Smooth muscle cell (in vitro differentiated cells): ENCODE results near the gene ACER1. TPM values are rescaled to one million over a fixed set of nuclear protein-coding genes. Genes with fewer than 3 reads are reported as not detected.

Experiments
- DNase-seq: peaks from one replicate; lab custom pipeline; 2025; ENCODE audit not compliant: unreplicated experiment; lab: John Stamatoyannopoulos, UW
- H2AFZ ChIP-seq: fragments of 200-600 bp; sonication (generic); 2 replicates; pipeline ENCODE4 v1.6.0; 2016; ENCODE audit warnings: antibody characterized with exemption, low read depth, mild to moderate bottlenecking
- H3F3A ChIP-seq: fragments of 200-600 bp; sonication (generic); 2 replicates; pipeline ENCODE4 v1.6.0; 2017; ENCODE audit warnings: antibody characterized with exemption, low read depth
- H3K27ac ChIP-seq: fragments of 200-600 bp; sonication (generic); 2 replicates; pipeline ENCODE4 v1.5.1; 2016; ENCODE audit warnings: low read depth, mild to moderate bottlenecking
- H3K27me3 ChIP-seq: fragments of 200-600 bp; sonication (generic); 2 replicates; pipeline ENCODE4 v1.6.1; 2016; ENCODE audit warnings: low read depth, mild to moderate bottlenecking
- H3K36me3 ChIP-seq: fragments of 200-600 bp; sonication (generic); 2 replicates; pipeline ENCODE4 v1.5.1; 2016; ENCODE audit warnings: low read depth
- H3K4me1 ChIP-seq: fragments of 200-600 bp; sonication (generic); 2 replicates; pipeline ENCODE4 v1.5.1; 2016; ENCODE audit warnings: low read depth
- H3K4me2 ChIP-seq: fragments of 200-600 bp; sonication (generic); 2 replicates; pipeline ENCODE4 v1.6.0; 2016; ENCODE audit warnings: mild to moderate bottlenecking
- H3K4me3 ChIP-seq: fragments of 200-600 bp; sonication (generic); 2 replicates; pipeline ENCODE4 v1.5.1; 2016; ENCODE audit warnings: mild to moderate bottlenecking
- H3K79me2 ChIP-seq: fragments of 200-600 bp; sonication (generic); 2 replicates; pipeline ENCODE4 v1.6.0; 2016; ENCODE audit warnings: low read depth, mild to moderate bottlenecking
- H3K9ac ChIP-seq: fragments of 200-600 bp; sonication (generic); 2 replicates; pipeline ENCODE4 v1.6.0; 2016; ENCODE audit warnings: low read depth
- H3K9me3 ChIP-seq: fragments of 200-600 bp; sonication (generic); replicated peaks from 2 replicates; pipeline ENCODE4 v1.5.1; 2016; ENCODE audit warnings: low read depth
- H4K20me1 ChIP-seq: fragments of 200-600 bp; sonication (generic); 2 replicates; pipeline ENCODE4 v1.6.0; 2016; ENCODE audit warnings: low read depth
- WGBS: methylation state at CpG from one replicate; pipeline ENCODE4 v1.1.7; 2016; ENCODE audit warnings: low lambda C conversion rate; 5-methylcytosine and 5-hydroxymethylcytosine counted together
- polyA plus RNA-seq: library from polyadenylated mRNA; unstranded; fragments of >200 nt; fragmentation: Nextera tagmentation; extraction: Ambion mirVana; gene quantifications from 2 replicates; pipeline ENCODE4 v1.2.1, GENCODE V29; 2016
- total RNA-seq: library from RNA; depleted of rRNA; stranded (reverse); fragments of >200 nt; gene quantifications from 2 replicates; pipeline ENCODE4 v1.2.3, GENCODE V29; 2014
- TF ChIP-seq, protein P1 (sequence below): fragments of 200-600 bp; sonication (generic); IDR thresholded peaks from 2 replicates; pipeline ENCODE4 v1.5.1; 2017; ENCODE audit warnings: borderline replicate concordance, mild to moderate bottlenecking, antibody characterized with exemption; ENCODE audit not compliant: insufficient read depth, poor library complexity, severe bottlenecking

Gene ACER1
- total and polyA plus RNA-seq, 2 experiments from 2014 or later, result not detected

DNA sequence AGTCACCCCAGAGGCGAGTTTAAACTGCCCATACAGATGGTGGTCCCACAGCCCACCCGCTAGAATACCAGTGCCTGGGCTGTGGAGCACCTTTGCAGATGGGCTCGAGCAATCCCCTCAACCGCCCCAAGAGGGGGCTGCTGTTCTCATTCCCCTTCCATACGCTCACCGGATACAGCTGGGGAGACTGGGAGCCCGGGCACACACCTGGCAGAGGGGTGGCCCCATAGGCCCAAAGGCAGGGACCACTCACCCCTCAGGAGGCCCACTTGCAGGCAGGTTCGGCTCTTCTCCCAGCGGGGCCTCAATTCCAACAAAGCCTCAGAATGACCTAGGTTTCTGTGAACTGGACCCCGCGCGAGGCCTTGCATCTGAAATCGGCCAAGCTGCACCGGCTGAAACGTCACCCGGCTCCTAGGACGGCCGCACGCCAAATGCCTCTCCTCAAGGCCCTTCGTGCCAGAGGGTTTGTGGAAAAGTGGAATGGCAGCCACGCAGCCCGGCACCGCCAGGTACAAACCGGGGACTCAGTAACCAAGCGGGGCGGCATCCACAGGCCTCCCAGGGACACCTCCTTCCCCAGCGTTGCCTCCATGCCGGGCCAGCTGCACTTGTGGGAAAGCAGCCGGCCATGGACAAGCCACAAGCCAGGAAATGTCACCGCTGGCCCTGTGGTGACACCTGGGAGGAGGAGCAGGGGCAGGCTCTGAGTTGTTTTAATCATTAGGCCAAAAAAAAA is 72.3 kb downstream of the ACER1 start:
- Histone ChIP-seq H3K27me3 (no peaks in the 10 kb centered on the region), H3K79me2 (peaks cover 87% of the 10 kb centered on the region), H2AFZ (no peak overlapping the region), H4K20me1 (peaks cover 98% of the 10 kb centered on the region), H3K9me3 (no peaks in the 10 kb centered on the region), H3K4me3 (no peak overlapping the region), H3K4me2 (no peak overlapping the region), H3K27ac (no peak overlapping the region), H3K4me1 (no peaks in the 10 kb centered on the region), H3K36me3 (no peaks in the 10 kb centered on the region), H3F3A (no peaks in the 10 kb centered on the region), H3K9ac (no peak overlapping the region)
- no peak for DNase-seq
- WGBS, result 86% methylated on average over 30 of the region's 30 CpGs
- TF ChIP-seq, protein P1, sequence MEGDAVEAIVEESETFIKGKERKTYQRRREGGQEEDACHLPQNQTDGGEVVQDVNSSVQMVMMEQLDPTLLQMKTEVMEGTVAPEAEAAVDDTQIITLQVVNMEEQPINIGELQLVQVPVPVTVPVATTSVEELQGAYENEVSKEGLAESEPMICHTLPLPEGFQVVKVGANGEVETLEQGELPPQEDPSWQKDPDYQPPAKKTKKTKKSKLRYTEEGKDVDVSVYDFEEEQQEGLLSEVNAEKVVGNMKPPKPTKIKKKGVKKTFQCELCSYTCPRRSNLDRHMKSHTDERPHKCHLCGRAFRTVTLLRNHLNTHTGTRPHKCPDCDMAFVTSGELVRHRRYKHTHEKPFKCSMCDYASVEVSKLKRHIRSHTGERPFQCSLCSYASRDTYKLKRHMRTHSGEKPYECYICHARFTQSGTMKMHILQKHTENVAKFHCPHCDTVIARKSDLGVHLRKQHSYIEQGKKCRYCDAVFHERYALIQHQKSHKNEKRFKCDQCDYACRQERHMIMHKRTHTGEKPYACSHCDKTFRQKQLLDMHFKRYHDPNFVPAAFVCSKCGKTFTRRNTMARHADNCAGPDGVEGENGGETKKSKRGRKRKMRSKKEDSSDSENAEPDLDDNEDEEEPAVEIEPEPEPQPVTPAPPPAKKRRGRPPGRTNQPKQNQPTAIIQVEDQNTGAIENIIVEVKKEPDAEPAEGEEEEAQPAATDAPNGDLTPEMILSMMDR, result peak; percentile 48

DNA sequence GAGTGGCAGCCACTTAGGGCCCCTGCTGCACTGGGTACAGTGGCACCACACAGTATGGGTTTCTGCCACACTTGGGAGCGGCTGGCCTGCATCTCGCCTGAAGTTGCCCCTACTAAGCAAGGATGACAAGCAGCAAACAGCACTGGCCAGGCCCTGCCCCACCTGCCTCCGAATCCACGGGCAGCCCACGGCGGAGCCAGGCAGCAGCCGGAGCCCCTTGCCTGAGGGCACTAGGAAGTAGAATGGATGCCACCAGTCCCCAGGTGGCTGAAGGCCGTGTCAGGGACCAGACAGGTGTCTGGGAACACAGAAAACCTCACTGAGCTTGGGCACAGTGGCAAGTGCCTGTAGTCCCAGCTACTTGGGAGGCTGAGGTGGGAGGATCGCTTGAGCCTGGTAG is 73.0 kb downstream of the ACER1 start:
- no peaks in the 10 kb centered on the region for H3K36me3 ChIP-seq
- no peak overlapping the region for H3K9ac ChIP-seq
- no peak overlapping the region for H3K27ac ChIP-seq
- H3K4me1 ChIP-seq, result no peaks in the 10 kb centered on the region
- no peaks in the 10 kb centered on the region for H3K27me3 ChIP-seq
- WGBS, result 96% methylated on average over 9 of the region's 9 CpGs
- TF ChIP-seq, protein P1, result no peak
- H3K4me3 ChIP-seq, result no peak overlapping the region
- no peak overlapping the region for H3K4me2 ChIP-seq
- no peaks in the 10 kb centered on the region for H3F3A ChIP-seq
- H2AFZ ChIP-seq, result no peak overlapping the region
- peaks cover 98% of the 10 kb centered on the region for H4K20me1 ChIP-seq
- H3K9me3 ChIP-seq, result no peaks in the 10 kb centered on the region
- no peak for DNase-seq
- H3K79me2 ChIP-seq, result peaks cover 87% of the 10 kb centered on the region

- DNase-seq, result no peak
- Histone ChIP-seq H3K36me3 (no peaks in the 10 kb centered on the region), H3K9ac (no peak overlapping the region), H3K9me3 (no peaks in the 10 kb centered on the region), H4K20me1 (peaks cover 98% of the 10 kb centered on the region), H3K27me3 (no peaks in the 10 kb centered on the region), H3K27ac (no peak overlapping the region), H3K4me1 (no peaks in the 10 kb centered on the region), H3K4me2 (no peak overlapping the region), H3F3A (no peaks in the 10 kb centered on the region), H3K79me2 (peaks cover 87% of the 10 kb centered on the region), H2AFZ (no peak overlapping the region), H3K4me3 (no peak overlapping the region)
- TF ChIP-seq, protein P1, result no peak
- 97% methylated on average over 12 of the region's 12 CpGs for WGBS
Measured at GRCh38 chr19:6259312-6259861, 74.0 kb downstream of the ACER1 start.
